Sigmoid colon (tissue), 7 donors: ENCODE measurements around the gene PACRG. TPM values are rescaled to one million over a fixed set of nuclear protein-coding genes. Genes with fewer than 3 reads are reported as not detected.
A peak's percentile ranks its signal among the peaks of the same experiment; 100 is the strongest.

Source experiments
- DNase-seq: peaks from one replicate; pipeline ENCODE4 v3.0.0-alpha.2; 2019
- H3K27ac ChIP-seq, 4 donors: fragments of 200-600 bp; sonication (generic); one replicate each; pipeline ENCODE4 v1.5.1; 2016 to 2019; ENCODE audit warnings: mild to moderate bottlenecking in 1 of 4
- H3K27me3 ChIP-seq, 3 donors: fragments of 200-600 bp; sonication (generic); one replicate each; pipeline ENCODE4 v1.5.1; 2019; ENCODE audit warnings: mild to moderate bottlenecking in 1 of 3
- H3K36me3 ChIP-seq, 4 donors: fragments of 200-600 bp; sonication (generic); one replicate each; pipeline ENCODE4 v1.5.1; 2016 to 2019
- H3K4me1 ChIP-seq, 4 donors: fragments of 200-600 bp; sonication (generic); one replicate each; pipeline ENCODE4 v1.5.1; 2017 to 2019
- H3K4me3 ChIP-seq, 4 donors: fragments of 200-600 bp; sonication (generic); one replicate each; pipeline ENCODE4 v1.5.1; 2017 to 2019; ENCODE audit warnings: mild to moderate bottlenecking in 2 of 4, moderate library complexity in 1 of 4
- H3K9me3 ChIP-seq, 4 donors: fragments of 200-600 bp in 3 of 4; sonication (generic) in 3 of 4; one replicate each; pipeline versions ENCODE4 v1.5.1 to v1.6.1; 2013 to 2019
- CTCF ChIP-seq, 4 experiments: fragments of 450-650 bp in 3 of 4; fragments of 200-600 bp in 1 of 4; IDR thresholded peaks; one replicate each; pipeline ENCODE4 v1.5.1; 2016 to 2019; ENCODE audit warnings: antibody characterized with exemption in 4 of 4, mild to moderate bottlenecking in 3 of 4, moderate library complexity in 2 of 4
- EP300 ChIP-seq, 4 donors: sonication (generic); formaldehyde crosslinking; IDR thresholded peaks; one replicate each; pipeline ENCODE4 v1.6.1; 2017; ENCODE audit warnings: antibody characterized with exemption in 4 of 4
- POLR2A ChIP-seq, 2 donors: fragments of 450-650 bp; IDR thresholded peaks; one replicate each; pipeline ENCODE4 v1.6.1; 2016; ENCODE audit warnings: antibody characterized with exemption in 2 of 2, mild to moderate bottlenecking in 2 of 2, moderate library complexity in 2 of 2
- POLR2AphosphoS5 ChIP-seq, 4 donors: sonication (generic); formaldehyde crosslinking; IDR thresholded peaks; one replicate each; pipeline ENCODE4 v1.6.1; 2017; ENCODE audit warnings: antibody characterized with exemption in 4 of 4
- WGBS, 2 donors: extraction: QIAGEN DNeasy Blood & Tissue Kit; methylation state at CpG; one replicate each; pipeline ENCODE4 v1.1.7; 2013; 5-methylcytosine and 5-hydroxymethylcytosine counted together
- intact Hi-C: fragments of 100-400 bp; cut with DNase I; formaldehyde crosslinking; loops from one replicate; pipeline ENCODE4 v1.15.1; 2023
- polyA plus RNA-seq, 3 donors: library from polyadenylated mRNA; stranded (reverse); fragments of 200-250 nt; gene quantifications; one replicate each; pipeline ENCODE4 v1.2.3, GENCODE V29; 2013
- total RNA-seq, 4 donors: library from RNA; depleted of rRNA; stranded (reverse); fragments of >200 nt; gene quantifications; one replicate each; pipeline ENCODE4 v1.1.0, GENCODE V29; 2016
- donor health status: healthy with polysubstance abuse.
- donor health status: Bipolar disorder and iron deficiency.
- donor health status: healthy.

The PACRG gene
- total and polyA plus RNA-seq, 7 donors: 0.12 to 6.9 (median 0.95) TPM; not detected in 2

DNA sequence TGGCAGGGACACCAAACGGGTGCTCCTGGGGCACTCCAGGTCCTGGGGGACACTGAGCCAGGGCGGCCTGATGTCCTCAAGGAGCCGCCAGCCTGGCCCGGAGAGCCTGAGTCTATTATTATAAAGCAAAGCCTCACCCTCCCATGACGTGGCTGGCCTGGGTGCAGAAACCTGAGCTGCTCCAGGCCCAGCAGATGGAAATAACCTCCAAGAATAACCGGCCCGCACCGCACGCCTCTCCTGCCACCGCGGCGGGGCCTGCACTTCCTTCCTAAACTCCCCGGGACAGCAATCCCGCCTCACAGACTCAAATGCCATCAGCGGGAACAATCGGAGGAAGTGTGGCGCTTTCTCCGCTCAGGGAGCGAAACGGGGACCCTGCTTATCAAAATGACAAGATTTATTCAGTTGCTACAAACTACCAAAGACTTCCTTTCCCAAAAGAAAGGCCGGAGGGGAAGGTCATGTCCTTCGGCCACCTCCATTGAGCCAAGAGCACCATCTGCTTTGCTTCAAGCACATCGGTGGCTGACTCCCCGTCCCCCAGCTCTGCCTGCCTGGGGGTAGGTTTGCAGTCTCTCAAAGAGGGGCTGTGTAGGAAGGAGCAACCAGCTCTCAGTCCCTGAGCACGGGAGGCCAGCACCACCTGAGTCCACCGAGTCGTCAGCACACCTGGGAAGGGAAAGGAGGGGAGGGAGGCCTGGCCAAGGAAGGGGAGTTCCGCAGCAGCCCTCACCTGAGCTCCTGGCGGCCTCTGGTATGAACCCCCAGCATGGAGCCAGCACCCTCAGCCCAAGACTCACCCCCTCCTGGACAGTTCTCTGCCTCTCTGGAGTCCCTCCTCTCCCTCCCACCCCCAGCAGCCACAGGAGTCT, 608.1 kb downstream of the PACRG start:
- H3K4me1 ChIP-seq: peaks cover 0 to 18% (median 8%) of the 10 kb centered on the region in 4 donors
- H3K9me3 ChIP-seq: no peaks in the 10 kb centered on the region
- H3K27ac ChIP-seq: peak overlapping the region; percentile 39 to 70 (median 63)
- 52 to 77% methylated on average over 29 of the region's 29 CpGs for WGBS, 2 donors
- no peaks in the 10 kb centered on the region for H3K36me3 ChIP-seq
- H3K4me3 ChIP-seq: peak overlapping the region in 1 of 4 donors; percentile 8
- TF ChIP-seq EP300 (IDR thresholded peaks at IDR 0.05): no peak
- peak in 2 of 4 donors; percentile 28 for TF ChIP-seq POLR2AphosphoS5 (IDR thresholded peaks at IDR 0.05)
- TF ChIP-seq CTCF (IDR thresholded peaks at IDR 0.05): no peak
- TF ChIP-seq POLR2A (IDR thresholded peaks at IDR 0.05): no peak
- intact Hi-C loops: no loop called here
- H3K27me3 ChIP-seq: no peaks in the 10 kb centered on the region
- peak; percentile 78 for DNase-seq

DNA sequence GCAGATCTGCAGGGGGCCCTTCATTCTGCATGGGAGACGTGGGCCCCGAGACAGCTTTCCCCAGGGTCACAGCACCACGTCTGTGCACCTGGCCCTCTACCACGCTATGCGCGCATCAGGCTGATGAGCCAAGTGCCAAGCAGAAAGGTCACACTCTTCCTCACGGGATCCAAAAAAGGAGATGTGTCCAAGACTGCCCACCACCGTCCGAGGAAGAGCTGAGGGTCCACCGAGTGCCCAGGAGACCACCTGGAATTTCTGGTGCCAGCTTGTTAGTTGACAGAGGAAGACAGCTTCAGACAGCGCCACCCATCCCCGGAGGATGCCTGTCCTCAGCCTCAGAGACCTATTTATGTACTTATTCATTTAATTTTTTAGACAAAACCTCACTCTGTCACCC, 609.2 kb downstream of the PACRG start:
- intact Hi-C loops: no loop called here
- no peaks in the 10 kb centered on the region for H3K27me3 ChIP-seq
- no peaks in the 10 kb centered on the region for H3K9me3 ChIP-seq
- peaks cover 0 to 18% (median 8%) of the 10 kb centered on the region in 4 donors for H3K4me1 ChIP-seq
- TF ChIP-seq CTCF (IDR thresholded peaks at IDR 0.05) (no peak), POLR2A (IDR thresholded peaks at IDR 0.05) (no peak), POLR2AphosphoS5 (IDR thresholded peaks at IDR 0.05) (no peak), EP300 (IDR thresholded peaks at IDR 0.05) (no peak)
- no peaks in the 10 kb centered on the region for H3K36me3 ChIP-seq
- no peak overlapping the region for H3K27ac ChIP-seq
- H3K4me3 ChIP-seq: no peak overlapping the region
- DNase-seq: no peak
- WGBS, 2 donors: 90 to 91% methylated on average over 12 of the region's 12 CpGs

DNA sequence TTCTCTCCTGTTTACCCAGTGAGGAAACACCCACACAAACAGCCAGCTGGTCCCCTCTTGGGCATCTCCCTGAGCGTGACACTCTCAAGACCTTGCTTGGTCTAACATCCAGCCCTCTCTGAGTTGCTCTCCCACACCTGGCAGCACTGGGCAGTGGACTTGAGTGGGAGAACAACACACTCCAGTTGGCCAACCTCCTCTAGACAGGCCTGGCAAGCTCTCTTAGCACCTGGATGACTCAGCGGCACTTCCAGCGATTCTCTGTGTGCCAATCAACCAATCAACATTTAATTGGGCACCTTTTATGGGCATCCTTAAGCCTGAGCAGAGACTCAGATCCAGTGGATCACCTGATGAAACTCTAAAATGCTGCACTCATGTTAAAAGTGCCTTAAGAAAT, 610.2 kb downstream of the PACRG start:
- DNase-seq: no peak
- no peak overlapping the region for H3K4me3 ChIP-seq
- TF ChIP-seq EP300 (IDR thresholded peaks at IDR 0.05) (no peak), POLR2A (IDR thresholded peaks at IDR 0.05) (no peak), CTCF (IDR thresholded peaks at IDR 0.05) (no peak), POLR2AphosphoS5 (IDR thresholded peaks at IDR 0.05) (no peak)
- peaks cover 0 to 18% (median 8%) of the 10 kb centered on the region in 4 donors for H3K4me1 ChIP-seq
- 53 to 83% methylated on average over 3 of the region's 3 CpGs for WGBS, 2 donors
- intact Hi-C loops: no loop called here
- no peak overlapping the region for H3K27ac ChIP-seq
- H3K9me3 ChIP-seq: no peaks in the 10 kb centered on the region
- H3K36me3 ChIP-seq: no peaks in the 10 kb centered on the region
- H3K27me3 ChIP-seq: no peaks in the 10 kb centered on the region

- TF ChIP-seq CTCF (IDR thresholded peaks at IDR 0.05) (no peak), EP300 (IDR thresholded peaks at IDR 0.05) (no peak), POLR2A (IDR thresholded peaks at IDR 0.05) (no peak), POLR2AphosphoS5 (IDR thresholded peaks at IDR 0.05) (no peak)
- Histone ChIP-seq H3K9me3 (no peaks in the 10 kb centered on the region), H3K27ac (peak overlapping the region in 3 of 4 donors; percentile 9 to 42 (median 19)), H3K36me3 (no peaks in the 10 kb centered on the region), H3K4me3 (no peak overlapping the region), H3K4me1 (peaks cover 0 to 18% (median 8%) of the 10 kb centered on the region in 4 donors), H3K27me3 (no peaks in the 10 kb centered on the region)
- intact Hi-C loops: no loop called here
- no peak for DNase-seq
- WGBS, 2 donors: 73 to 76% methylated on average over 12 of the region's 12 CpGs
Observed at GRCh38 chr6:163338671-163339405, 611.1 kb downstream of the PACRG start.
